Endothelial cell of umbilical vein (primary cell): ENCODE measurements around the gene ICA1L. TPM values are rescaled to one million over a fixed set of nuclear protein-coding genes. Genes with fewer than 3 reads are reported as not detected.

ENCODE experiments used
- BruUV-seq: library from RNA; stranded (reverse); fragments of 400-500 nt; replicated peaks from 2 replicates; lab custom pipeline; 2021; lab: Mats Ljungman, UMichigan
- CTCF ChIA-PET: fragments of 300-600, 350-600 bp; sonication (Branson Sonifier 250); formaldehyde crosslinking; loops from one replicate; lab custom pipeline; 2021; ENCODE audit warnings: antibody characterized with exemption, inconsistent platforms; lab: Charles Lee
- POLR2A ChIA-PET: fragments of 300-600, 350-600 bp; sonication (Branson Sonifier 250); formaldehyde crosslinking; loops from one replicate; lab custom pipeline; 2021; ENCODE audit warnings: antibody characterized with exemption, inconsistent platforms; lab: Charles Lee
- DNase-seq: peaks from one replicate; pipeline ENCODE4 v3.0.0-alpha.2; 2011; ENCODE audit warnings: low read depth, low spot score
- FAIRE-seq: peaks from 2 replicates; lab custom pipeline; 2011; peaks lifted over from hg19 to GRCh38; lab: Jason Lieb, UNC
- H2AFZ ChIP-seq: 2 replicates; pipeline ENCODE4 v1.6.0; 2012; ENCODE audit warnings: low read depth, low read length, control low read depth, inconsistent platforms
- H3K27ac ChIP-seq: 2 replicates; pipeline ENCODE4 v1.5.1; 2011; ENCODE audit warnings: low read depth, mild to moderate bottlenecking, control low read depth, low read length, moderate library complexity; ENCODE audit not compliant: insufficient read depth
- H3K27me3 ChIP-seq, 2 experiments: 2 replicates each; pipeline versions ENCODE4 v1.6.0 to v1.6.1; 2011; ENCODE audit warnings: low read length in 2 of 2, mixed read lengths in 1 of 2; ENCODE audit not compliant: control insufficient read depth in 2 of 2, insufficient read depth in 2 of 2
- H3K36me3 ChIP-seq, 2 experiments: 2 replicates in 1 of 2; 3 replicates in 1 of 2; pipeline ENCODE4 v1.5.1; 2011; ENCODE audit warnings: low read length in 2 of 2, mild to moderate bottlenecking in 1 of 2, moderate library complexity in 1 of 2; ENCODE audit not compliant: control insufficient read depth in 2 of 2, insufficient read depth in 2 of 2; ENCODE audit errors: extremely low read depth in 1 of 2
- H3K4me1 ChIP-seq: 3 replicates; pipeline ENCODE4 v1.5.1; 2011; ENCODE audit warnings: mild to moderate bottlenecking, low read length; ENCODE audit not compliant: control insufficient read depth, insufficient read depth; ENCODE audit errors: extremely low read depth
- H3K4me2 ChIP-seq: 2 replicates; pipeline ENCODE4 v1.6.1; 2011; ENCODE audit warnings: low read length, control low read depth, mixed read lengths; ENCODE audit not compliant: insufficient read depth
- H3K4me3 ChIP-seq, 3 experiments: fragments of 200-600 bp in 1 of 3; sonication (generic), shearing (Covaris generic) in 1 of 3; replicated peaks in 1 of 3; 2 replicates each; pipeline ENCODE4 v1.5.1; 2011 to 2016; ENCODE audit warnings: control low read depth in 3 of 3, low read length in 3 of 3, mild to moderate bottlenecking in 2 of 3, inconsistent platforms in 1 of 3, low read depth in 1 of 3, moderate library complexity in 1 of 3; ENCODE audit not compliant: insufficient read depth in 1 of 3
- H3K79me2 ChIP-seq: 2 replicates; pipeline ENCODE4 v1.6.0; 2012; ENCODE audit warnings: low read length, inconsistent platforms; ENCODE audit not compliant: control insufficient read depth, insufficient read depth
- H3K9ac ChIP-seq: replicated peaks from 2 replicates; pipeline ENCODE3; 2011; ENCODE audit warnings: low read length, control low read depth; ENCODE audit not compliant: insufficient read depth; ENCODE audit errors: extremely low read depth
- H3K9me1 ChIP-seq: replicated peaks from 3 replicates; pipeline ENCODE4 v1.6.0; 2011; ENCODE audit warnings: mild to moderate bottlenecking, low read length; ENCODE audit not compliant: control insufficient read depth, insufficient read depth; ENCODE audit errors: extremely low read depth
- H3K9me3 ChIP-seq: replicated peaks from 2 replicates; pipeline ENCODE4 v1.5.1; 2012; ENCODE audit warnings: low read length, inconsistent platforms; ENCODE audit not compliant: control insufficient read depth, insufficient read depth
- H4K20me1 ChIP-seq: replicated peaks from 2 replicates; pipeline ENCODE3; 2011; ENCODE audit warnings: mild to moderate bottlenecking, low read length; ENCODE audit not compliant: control insufficient read depth, insufficient read depth; ENCODE audit errors: extremely low read depth
- EZH2 ChIP-seq: IDR thresholded peaks from 2 replicates; pipeline ENCODE4 v1.6.1; 2012; ENCODE audit warnings: borderline replicate concordance, low read depth, mild to moderate bottlenecking, moderate library complexity, low read length, inconsistent platforms; ENCODE audit not compliant: severe bottlenecking
- FOS ChIP-seq: IDR thresholded peaks from 2 replicates; pipeline ENCODE4 v1.6.1; 2011; ENCODE audit warnings: mild to moderate bottlenecking, low read length, moderate library complexity, borderline replicate concordance; ENCODE audit not compliant: insufficient read depth
- GATA2 ChIP-seq: IDR thresholded peaks from 2 replicates; pipeline ENCODE4 v1.7.0; 2011; ENCODE audit warnings: low read depth, mild to moderate bottlenecking, moderate library complexity, mixed read lengths, low read length; ENCODE audit not compliant: insufficient read length, insufficient read depth
- JUN ChIP-seq: IDR thresholded peaks from 2 replicates; pipeline ENCODE4 v1.6.1; 2011; ENCODE audit warnings: borderline replicate concordance, low read depth; ENCODE audit not compliant: insufficient read length, insufficient read depth
- MAX ChIP-seq: IDR thresholded peaks from 2 replicates; pipeline ENCODE4 v1.6.1; 2011; ENCODE audit not compliant: insufficient read depth, insufficient read length
- MYC ChIP-seq: IDR thresholded peaks from one replicate; pipeline ENCODE4 v1.6.1; 2011; ENCODE audit warnings: mild to moderate bottlenecking, low read depth, low read length
- POLR2A ChIP-seq: IDR thresholded peaks from 2 replicates; pipeline ENCODE4 v1.6.1; 2012; ENCODE audit warnings: low read depth, mild to moderate bottlenecking, control low read depth, low read length
- POLR2AphosphoS5 ChIP-seq: IDR thresholded peaks from 2 replicates; pipeline ENCODE4 v1.6.1; 2012; ENCODE audit warnings: low read depth, mild to moderate bottlenecking, control low read depth, low read length, moderate library complexity; ENCODE audit not compliant: insufficient read depth
- dilution Hi-C: fragments of 300-500 bp; cut with MboI; formaldehyde crosslinking; loops from one replicate; pipeline ENCODE4 v1.15.0; 2019; ENCODE audit warnings: low sequenced_read_pairs; ENCODE audit not compliant: extremely low pct_ligation_motif_present
- intact Hi-C: fragments of 100-400 bp; cut with micrococcal nuclease; formaldehyde crosslinking; loops from one replicate; pipeline ENCODE4 v1.10.0; 2022
- polyA plus RNA-seq, 4 experiments: library from polyadenylated mRNA; depleted of rRNA in 3 of 4; stranded (reverse) in 3 of 4; unstranded in 1 of 4; fragments of >200 nt; gene quantifications; 2 replicates each; pipeline versions ENCODE4 v1.2.1 to v1.2.3, GENCODE V29; 2011 to 2012; ENCODE audit warnings: missing spikeins in 1 of 4
- total RNA-seq: library from RNA; stranded (reverse); gene quantifications from 2 replicates; pipeline ENCODE4 v1.2.3, GENCODE V29; 2021
- TF ChIP-seq, protein P1 (sequence below), 2 donors: IDR thresholded peaks; 1 replicate in 1 of 2; 2 replicates in 1 of 2; pipeline ENCODE4 v1.5.1; 2011; ENCODE audit warnings: low read length in 2 of 2, mild to moderate bottlenecking in 2 of 2, moderate library complexity in 2 of 2, control low read depth in 1 of 2, inconsistent platforms in 1 of 2, low read depth in 1 of 2; ENCODE audit not compliant: insufficient read depth in 1 of 2; ENCODE audit errors: extremely low read depth in 1 of 2

ICA1L gene
- total and polyA plus RNA-seq, 2 donors (not counting 3 experiments of a cell fraction or from before 2014, with no cell fraction given), result 1.6 to 3.7 TPM

GRCh38 chr2:202764991-202765390, 106.6 kb downstream of the ICA1L start:
- dilution Hi-C loops, result no loop called here
- Histone ChIP-seq H3K9ac (no peak overlapping the region), H3K9me1 (no peaks in the 10 kb centered on the region), H3K4me2 (no peak overlapping the region), H3K27ac (no peak overlapping the region), H2AFZ (no peak overlapping the region), H3K36me3 (peaks cover 0 to 3% of the 10 kb centered on the region in 2 experiments), H3K27me3 (no peaks in the 10 kb centered on the region), H3K9me3 (no peaks in the 10 kb centered on the region), H3K79me2 (no peaks in the 10 kb centered on the region), H4K20me1 (no peaks in the 10 kb centered on the region), H3K4me3 (no peak overlapping the region), H3K4me1 (no peaks in the 10 kb centered on the region)
- DNase-seq (no peak), FAIRE-seq (peak; percentile 42)
- TF ChIP-seq, protein P1, sequence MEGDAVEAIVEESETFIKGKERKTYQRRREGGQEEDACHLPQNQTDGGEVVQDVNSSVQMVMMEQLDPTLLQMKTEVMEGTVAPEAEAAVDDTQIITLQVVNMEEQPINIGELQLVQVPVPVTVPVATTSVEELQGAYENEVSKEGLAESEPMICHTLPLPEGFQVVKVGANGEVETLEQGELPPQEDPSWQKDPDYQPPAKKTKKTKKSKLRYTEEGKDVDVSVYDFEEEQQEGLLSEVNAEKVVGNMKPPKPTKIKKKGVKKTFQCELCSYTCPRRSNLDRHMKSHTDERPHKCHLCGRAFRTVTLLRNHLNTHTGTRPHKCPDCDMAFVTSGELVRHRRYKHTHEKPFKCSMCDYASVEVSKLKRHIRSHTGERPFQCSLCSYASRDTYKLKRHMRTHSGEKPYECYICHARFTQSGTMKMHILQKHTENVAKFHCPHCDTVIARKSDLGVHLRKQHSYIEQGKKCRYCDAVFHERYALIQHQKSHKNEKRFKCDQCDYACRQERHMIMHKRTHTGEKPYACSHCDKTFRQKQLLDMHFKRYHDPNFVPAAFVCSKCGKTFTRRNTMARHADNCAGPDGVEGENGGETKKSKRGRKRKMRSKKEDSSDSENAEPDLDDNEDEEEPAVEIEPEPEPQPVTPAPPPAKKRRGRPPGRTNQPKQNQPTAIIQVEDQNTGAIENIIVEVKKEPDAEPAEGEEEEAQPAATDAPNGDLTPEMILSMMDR (IDR thresholded peaks at IDR 0.05; ENCODE audit: extremely low read depth in 1 of 2, insufficient read depth in 1 of 2, low read depth in 1 of 2, low read length in 2 of 2), result no peak
- TF ChIP-seq MYC (no peak), JUN (no peak), POLR2AphosphoS5 (no peak), EZH2 (no peak)
- ChIA-PET POLR2A (no interaction called here), CTCF (interaction anchor here (1.1 kb wide), 1 partner anchor 17 kb away, joined by 3 read pairs; no protein-coding TSS in a partner anchor)
- BruUV-seq, result no TSS peak
- intact Hi-C loops, result no loop called here

DNA sequence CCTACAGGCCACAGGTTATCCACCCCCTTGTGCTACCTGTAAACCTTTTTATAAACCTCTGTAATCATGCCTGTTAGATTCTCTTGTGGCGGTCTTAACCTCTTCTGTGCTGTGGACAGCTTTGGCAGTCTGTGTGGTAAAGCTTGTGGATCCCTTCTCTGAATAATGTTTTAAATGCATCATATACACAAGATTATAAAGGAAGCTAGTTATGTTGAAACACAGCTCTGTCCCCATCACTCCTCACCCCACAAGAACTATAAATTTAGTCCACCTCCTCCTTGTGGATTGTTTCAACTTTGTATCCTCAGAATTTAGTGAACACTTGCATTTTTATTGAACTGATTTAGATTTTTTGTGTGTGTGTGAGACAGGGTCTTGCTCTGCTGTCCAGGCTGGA, 107.7 kb downstream of the ICA1L start:
- Histone ChIP-seq H3K9ac (no peak overlapping the region), H3K9me1 (no peaks in the 10 kb centered on the region), H3K27me3 (no peaks in the 10 kb centered on the region), H3K79me2 (no peaks in the 10 kb centered on the region), H3K4me2 (no peak overlapping the region), H3K4me1 (no peaks in the 10 kb centered on the region), H2AFZ (no peak overlapping the region), H3K9me3 (no peaks in the 10 kb centered on the region), H4K20me1 (no peaks in the 10 kb centered on the region), H3K27ac (no peak overlapping the region), H3K4me3 (no peak overlapping the region), H3K36me3 (peaks cover 0 to 3% of the 10 kb centered on the region in 2 experiments)
- FAIRE-seq, result no peak
- TF ChIP-seq FOS, result no peak
- TF ChIP-seq, protein P1 (IDR thresholded peaks at IDR 0.05; ENCODE audit: extremely low read depth in 1 of 2, insufficient read depth in 1 of 2, low read depth in 1 of 2, low read length in 2 of 2), result no peak
- no peak for TF ChIP-seq GATA2
- TF ChIP-seq POLR2A, result no peak
- no peak for TF ChIP-seq JUN
- TF ChIP-seq EZH2, result no peak
- no peak for TF ChIP-seq MYC
- no peak for TF ChIP-seq MAX
- TF ChIP-seq POLR2AphosphoS5, result no peak
- dilution Hi-C loops, result no loop called here
- POLR2A ChIA-PET, result no interaction called here
- no peak for DNase-seq
- no TSS peak for BruUV-seq
- CTCF ChIA-PET, result interaction anchor here (0.6 kb wide), 1 partner anchor 140 kb away, joined by 3 read pairs; no protein-coding TSS in a partner anchor
- intact Hi-C loops, result no loop called here
